Measurements from ENCODE around the gene CNNM1.

The CNNM1 gene

DNA sequence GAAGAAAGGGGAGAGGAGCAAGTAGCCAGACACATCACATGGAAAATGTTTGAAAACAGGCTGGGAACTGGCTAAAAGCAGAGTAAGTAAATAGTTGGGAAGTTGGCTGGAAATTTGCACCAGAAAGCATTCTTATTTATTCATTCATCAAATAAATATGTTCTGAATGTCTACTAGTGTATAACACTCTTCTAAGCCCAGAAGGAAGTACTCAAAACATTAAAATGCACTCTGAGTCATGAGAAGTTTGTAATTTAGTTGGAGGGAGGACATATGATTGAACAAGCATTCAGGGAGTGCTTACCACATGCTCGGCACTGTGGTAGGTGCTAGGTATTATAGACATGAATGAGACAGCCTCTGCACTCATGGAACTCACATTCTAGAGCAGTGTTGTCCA lies 37.0 kb upstream of the CNNM1 start:
- Histone ChIP-seq H2AFZ (no peak overlapping the region), H3K4me1 (no peaks in the 10 kb centered on the region), H3K9ac (no peak overlapping the region), H3K79me2 (no peaks in the 10 kb centered on the region), H3K36me3 (ENCODE audit: control insufficient read depth, insufficient read depth, low read length) (no peaks in the 10 kb centered on the region), H3K27me3 (ENCODE audit: control insufficient read depth, insufficient read depth, low read length) (no peaks in the 10 kb centered on the region), H3K4me3 (ENCODE audit: low read depth, low read length) (no peak overlapping the region), H3K4me2 (ENCODE audit: low read length) (no peak overlapping the region), H3K9me3 (ENCODE audit: control insufficient read depth, low read length) (no peaks in the 10 kb centered on the region), H3K27ac (no peak overlapping the region)
- TF ChIP-seq, protein P1, sequence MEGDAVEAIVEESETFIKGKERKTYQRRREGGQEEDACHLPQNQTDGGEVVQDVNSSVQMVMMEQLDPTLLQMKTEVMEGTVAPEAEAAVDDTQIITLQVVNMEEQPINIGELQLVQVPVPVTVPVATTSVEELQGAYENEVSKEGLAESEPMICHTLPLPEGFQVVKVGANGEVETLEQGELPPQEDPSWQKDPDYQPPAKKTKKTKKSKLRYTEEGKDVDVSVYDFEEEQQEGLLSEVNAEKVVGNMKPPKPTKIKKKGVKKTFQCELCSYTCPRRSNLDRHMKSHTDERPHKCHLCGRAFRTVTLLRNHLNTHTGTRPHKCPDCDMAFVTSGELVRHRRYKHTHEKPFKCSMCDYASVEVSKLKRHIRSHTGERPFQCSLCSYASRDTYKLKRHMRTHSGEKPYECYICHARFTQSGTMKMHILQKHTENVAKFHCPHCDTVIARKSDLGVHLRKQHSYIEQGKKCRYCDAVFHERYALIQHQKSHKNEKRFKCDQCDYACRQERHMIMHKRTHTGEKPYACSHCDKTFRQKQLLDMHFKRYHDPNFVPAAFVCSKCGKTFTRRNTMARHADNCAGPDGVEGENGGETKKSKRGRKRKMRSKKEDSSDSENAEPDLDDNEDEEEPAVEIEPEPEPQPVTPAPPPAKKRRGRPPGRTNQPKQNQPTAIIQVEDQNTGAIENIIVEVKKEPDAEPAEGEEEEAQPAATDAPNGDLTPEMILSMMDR (IDR thresholded peaks at IDR 0.05), result no peak

DNA sequence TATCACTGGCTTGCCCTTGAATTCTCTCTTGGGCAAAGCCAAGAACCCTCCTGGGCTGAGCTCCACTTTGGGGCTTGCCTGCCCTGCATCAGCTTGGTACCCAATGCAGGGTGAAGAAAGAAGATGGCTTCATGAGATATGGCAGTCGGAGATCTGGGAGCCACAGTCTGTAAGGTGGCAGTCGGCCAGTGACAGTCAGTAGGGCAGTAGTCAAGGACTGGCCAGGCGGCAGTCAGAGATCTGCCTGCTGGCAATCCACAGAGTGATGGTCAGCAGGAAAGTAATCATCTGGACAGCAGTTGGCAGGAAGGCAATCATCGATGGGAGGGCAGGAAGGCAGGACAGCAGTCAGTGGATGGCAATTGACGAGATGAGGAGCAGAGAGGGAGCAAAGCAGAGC lies 32.6 kb upstream of the CNNM1 start:
- Histone ChIP-seq H3K4me3 (ENCODE audit: low read depth, low read length) (no peak overlapping the region), H2AFZ (no peak overlapping the region), H3K9ac (no peak overlapping the region), H3K36me3 (ENCODE audit: control insufficient read depth, insufficient read depth, low read length) (no peaks in the 10 kb centered on the region), H3K4me1 (no peaks in the 10 kb centered on the region), H3K27ac (no peak overlapping the region), H3K27me3 (ENCODE audit: control insufficient read depth, insufficient read depth, low read length) (no peaks in the 10 kb centered on the region), H3K4me2 (ENCODE audit: low read length) (no peak overlapping the region), H3K9me3 (ENCODE audit: control insufficient read depth, low read length) (no peaks in the 10 kb centered on the region), H3K79me2 (no peaks in the 10 kb centered on the region)
- TF ChIP-seq, protein P1 (IDR thresholded peaks at IDR 0.05), result no peak

DNA sequence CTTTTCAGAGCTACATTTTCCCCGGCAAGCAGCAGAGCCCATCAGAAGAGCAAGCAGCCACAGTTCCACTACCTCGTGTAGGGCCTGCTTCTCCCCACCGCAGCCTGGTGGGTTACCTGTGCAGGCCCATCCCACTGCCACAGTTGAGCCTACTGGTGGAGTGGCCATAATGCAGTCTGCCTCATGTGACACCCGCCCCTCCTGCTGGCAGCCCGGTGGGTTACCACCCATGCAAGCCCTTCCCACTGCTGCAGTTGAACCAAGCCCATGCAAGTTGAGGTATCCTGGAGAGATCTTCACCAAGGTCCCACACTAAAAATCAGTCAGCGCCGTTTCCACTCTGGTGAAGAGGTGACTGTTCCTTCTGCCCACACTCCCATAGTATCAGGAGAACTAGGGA lies 32.1 kb upstream of the CNNM1 start:
- Histone ChIP-seq H3K79me2 (no peaks in the 10 kb centered on the region), H2AFZ (no peak overlapping the region), H3K4me1 (no peaks in the 10 kb centered on the region), H3K36me3 (ENCODE audit: control insufficient read depth, insufficient read depth, low read length) (no peaks in the 10 kb centered on the region), H3K27me3 (ENCODE audit: control insufficient read depth, insufficient read depth, low read length) (no peaks in the 10 kb centered on the region), H3K4me2 (ENCODE audit: low read length) (no peak overlapping the region), H3K9me3 (ENCODE audit: control insufficient read depth, low read length) (no peaks in the 10 kb centered on the region), H3K4me3 (ENCODE audit: low read depth, low read length) (no peak overlapping the region), H3K27ac (no peak overlapping the region), H3K9ac (no peak overlapping the region)
- TF ChIP-seq, protein P1 (IDR thresholded peaks at IDR 0.05), result no peak

DNA sequence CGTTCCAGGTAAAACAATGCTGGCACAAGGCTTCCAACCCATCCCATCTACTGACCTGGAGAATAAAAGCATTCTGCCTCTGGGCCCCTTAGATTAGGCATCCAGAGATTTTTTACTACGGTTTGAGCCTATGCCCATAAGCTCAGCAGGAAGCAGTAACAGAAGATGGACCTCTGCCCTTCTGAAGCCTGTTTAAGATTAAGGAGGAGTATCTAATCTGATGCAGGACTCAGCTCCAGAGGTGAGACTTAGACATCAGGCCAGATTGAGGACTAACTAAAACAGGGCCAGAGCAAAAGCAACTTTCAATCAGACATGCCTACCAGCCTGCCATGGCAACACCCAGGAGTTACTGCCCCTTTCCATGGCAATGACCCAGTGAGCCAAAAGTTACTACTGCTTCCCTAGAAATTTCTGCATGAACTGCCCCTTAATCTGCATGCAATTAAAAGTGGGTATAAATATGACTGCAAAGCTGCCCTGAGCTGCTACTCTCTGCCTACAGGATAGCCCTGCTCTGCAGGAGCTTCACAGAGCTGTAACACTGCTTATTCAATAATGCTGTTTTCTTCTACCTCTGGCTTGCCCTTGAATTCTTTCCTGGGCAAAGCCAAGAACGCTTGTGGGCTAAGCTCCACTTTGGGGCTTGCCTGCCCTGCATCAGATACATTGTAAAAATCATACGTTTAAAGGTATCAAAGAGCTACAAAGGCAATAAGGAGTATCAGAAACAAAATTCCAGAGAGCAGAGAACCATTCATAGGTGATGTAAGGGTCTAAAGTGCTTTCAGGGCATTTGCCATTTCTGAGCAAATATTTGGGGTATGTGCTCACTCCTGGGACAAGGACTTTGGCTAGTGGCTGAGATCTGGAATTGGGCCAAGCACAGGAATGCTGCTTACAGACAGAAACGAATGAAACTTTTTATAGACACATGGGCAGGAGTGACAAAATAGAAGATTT lies 25.0 kb upstream of the CNNM1 start:
- no peak overlapping the region for H3K9ac ChIP-seq
- H3K4me3 ChIP-seq (ENCODE audit: low read depth, low read length), result no peak overlapping the region
- no peaks in the 10 kb centered on the region for H3K27me3 ChIP-seq (ENCODE audit: control insufficient read depth, insufficient read depth, low read length)
- TF ChIP-seq, protein P1 (IDR thresholded peaks at IDR 0.05), result no peak
- H3K4me2 ChIP-seq (ENCODE audit: low read length), result no peak overlapping the region
- H3K9me3 ChIP-seq (ENCODE audit: control insufficient read depth, low read length), result no peaks in the 10 kb centered on the region
- H3K36me3 ChIP-seq (ENCODE audit: control insufficient read depth, insufficient read depth, low read length), result no peaks in the 10 kb centered on the region
- H3K4me1 ChIP-seq, result no peaks in the 10 kb centered on the region
- no peak overlapping the region for H2AFZ ChIP-seq
- H3K27ac ChIP-seq, result no peak overlapping the region
- H3K79me2 ChIP-seq, result no peaks in the 10 kb centered on the region

DNA sequence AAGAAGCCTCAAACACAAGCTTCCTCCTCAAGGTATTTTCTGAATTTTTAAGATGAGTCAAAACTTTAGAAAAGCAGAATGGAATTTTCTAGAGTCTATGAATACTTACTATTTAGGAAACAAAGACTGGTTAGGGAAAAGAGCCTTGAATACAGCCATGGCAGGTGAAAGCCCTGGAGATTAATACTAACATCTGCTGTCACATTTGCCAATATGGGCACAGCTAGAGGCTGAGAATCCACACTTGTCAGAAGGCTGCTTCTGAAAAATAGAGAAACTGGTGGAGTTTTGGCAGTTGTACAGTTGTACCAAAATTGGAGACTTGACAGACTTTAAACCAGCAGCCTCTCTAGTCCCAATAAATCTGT lies 24.3 kb upstream of the CNNM1 start:
- Histone ChIP-seq H3K9me3 (ENCODE audit: control insufficient read depth, low read length) (no peaks in the 10 kb centered on the region), H3K36me3 (ENCODE audit: control insufficient read depth, insufficient read depth, low read length) (no peaks in the 10 kb centered on the region), H3K79me2 (no peaks in the 10 kb centered on the region), H3K9ac (no peak overlapping the region), H3K4me2 (ENCODE audit: low read length) (no peak overlapping the region), H3K27me3 (ENCODE audit: control insufficient read depth, insufficient read depth, low read length) (no peaks in the 10 kb centered on the region), H3K27ac (no peak overlapping the region), H2AFZ (no peak overlapping the region), H3K4me1 (no peaks in the 10 kb centered on the region), H3K4me3 (ENCODE audit: low read depth, low read length) (no peak overlapping the region)
- TF ChIP-seq, protein P1 (IDR thresholded peaks at IDR 0.05), result no peak
